CD4-positive, alpha-beta T cell treated with Interleukin-21 for 1 hour (primary cell): Measurements from ENCODE around the gene PARG.
"Not testable (repeated sequence)": the region's sequence is repeated elsewhere in the genome, so short reads cannot be mapped to it uniquely, and the experiment has no call there.

ENCODE experiments used
- DNase-seq: peaks from one replicate; pipeline ENCODE4 v3.0.0-alpha.2; 2020

The PARG gene

GRCh38 chr10:49941447-49942338 is at the start of gene PARG, which contains the start of gene TIMM23B:
Gene PARG (minus strand): TSS chr10:49942027. CDS start chr10:49941725, 302 bp downstream.
Gene TIMM23B (plus strand): TSS chr10:49942053. CDS start chr10:49942195, 142 bp downstream.
- DNase-seq = peak; percentile 84

GRCh38 chr10:49988376-49988775 is 46.5 kb upstream of the PARG start, which contains the start of gene AGAP6:
Gene AGAP6 (plus strand): TSS chr10:49988406. CDS start chr10:49988716, 310 bp downstream.
- not testable (repeated sequence) for DNase-seq

- not testable (repeated sequence) for DNase-seq
These were observed 45.4 kb upstream of the PARG start for GRCh38 chr10:49987207-49987606.

- not testable (repeated sequence) for DNase-seq
These were observed 35.9 kb upstream of the PARG start for GRCh38 chr10:49977756-49978155.

GRCh38 chr10:49972094-49972493 is 30.3 kb upstream of the PARG start:
- DNase-seq = not testable (repeated sequence)

- not testable (repeated sequence) for DNase-seq
These were observed 29.6 kb upstream of the PARG start for GRCh38 chr10:49971466-49971865.

GRCh38 chr10:49970331-49970857 is 28.6 kb upstream of the PARG start:
- not testable (repeated sequence) for DNase-seq

- not testable (repeated sequence) for DNase-seq
These were observed 11.3 kb upstream of the PARG start for GRCh38 chr10:49953122-49953521.

- DNase-seq = not testable (repeated sequence)
These were observed 10.2 kb upstream of the PARG start for GRCh38 chr10:49952006-49952405.

GRCh38 chr10:49948737-49949136 is 6.9 kb upstream of the PARG start:
- not testable (repeated sequence) for DNase-seq

GRCh38 chr10:49948142-49948541 is 6.3 kb upstream of the PARG start:
- not testable (repeated sequence) for DNase-seq

- not testable (repeated sequence) for DNase-seq
These were observed 1.8 kb upstream of the PARG start for GRCh38 chr10:49943607-49944006.

- not testable (repeated sequence) for DNase-seq
These were observed 495 bp upstream of the PARG start for GRCh38 chr10:49942339-49942705.

- not testable (repeated sequence) for DNase-seq
These were observed 9.7 kb downstream of the PARG start for GRCh38 chr10:49931959-49932728.

- not testable (repeated sequence) for DNase-seq
These were observed 10.6 kb downstream of the PARG start for GRCh38 chr10:49931276-49931675.

- not testable (repeated sequence) for DNase-seq
These were observed 18.3 kb downstream of the PARG start for GRCh38 chr10:49923572-49923971.

- not testable (repeated sequence) for DNase-seq
These were observed 19.8 kb downstream of the PARG start for GRCh38 chr10:49922041-49922440.

- not testable (repeated sequence) for DNase-seq
These were observed 23.9 kb downstream of the PARG start for GRCh38 chr10:49917927-49918326.

GRCh38 chr10:49916451-49916850 is 25.4 kb downstream of the PARG start:
- DNase-seq = not testable (repeated sequence)

GRCh38 chr10:49910295-49910694 is 31.5 kb downstream of the PARG start:
- DNase-seq = not testable (repeated sequence)

- DNase-seq = not testable (repeated sequence)
These were observed 33.3 kb downstream of the PARG start for GRCh38 chr10:49908290-49909080.

- not testable (repeated sequence) for DNase-seq
These were observed 38.0 kb downstream of the PARG start for GRCh38 chr10:49903829-49904228.
